GM21825 (cell line): ENCODE measurements around the gene CNOT6.

ENCODE experiments used
- ATAC-seq: cut with Tn5 transposase; IDR thresholded peaks from one replicate; pipeline ENCODE4 v1.9.1; 2021; ENCODE audit warnings: mild to moderate bottlenecking, moderate library complexity; ENCODE audit not compliant: unreplicated experiment

Gene CNOT6

DNA sequence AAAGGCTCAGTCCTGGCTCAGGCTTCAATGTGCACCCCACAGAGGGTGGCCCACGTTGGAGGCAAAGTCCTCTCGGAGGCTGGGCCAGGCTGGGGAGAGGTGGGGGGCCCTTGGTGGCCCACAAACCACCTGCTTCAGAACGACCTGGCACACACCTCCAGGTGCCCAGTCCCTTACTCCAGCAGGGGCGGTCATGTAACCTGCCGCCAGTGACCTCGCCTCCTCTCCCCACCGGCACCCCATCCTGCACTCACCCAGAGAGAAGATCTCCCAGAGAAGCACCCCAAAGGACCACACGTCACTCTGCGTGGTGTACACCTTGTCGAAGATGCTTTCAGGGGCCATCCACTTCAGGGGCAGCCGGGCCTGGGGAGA lies 119.6 kb downstream of the CNOT6 start:
- ATAC-seq = no peak

DNA sequence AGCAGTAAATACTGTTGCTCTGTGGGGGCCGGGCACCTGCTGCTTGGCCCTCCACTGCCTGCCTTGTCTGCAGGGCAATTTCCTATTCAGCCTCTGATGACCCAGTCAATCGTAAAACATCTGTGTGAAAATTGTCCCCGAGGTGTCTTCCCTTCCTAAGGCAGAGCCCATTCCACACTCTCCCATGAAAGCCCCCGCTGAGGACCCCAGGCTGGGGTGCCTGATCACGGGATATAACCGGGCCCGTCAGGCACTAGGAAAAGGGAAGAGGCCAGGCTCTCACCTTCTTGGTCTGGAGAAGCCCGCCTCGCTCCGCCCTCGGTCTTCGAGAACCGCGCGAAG lies 124.3 kb downstream of the CNOT6 start:
- ATAC-seq = no peak

DNA sequence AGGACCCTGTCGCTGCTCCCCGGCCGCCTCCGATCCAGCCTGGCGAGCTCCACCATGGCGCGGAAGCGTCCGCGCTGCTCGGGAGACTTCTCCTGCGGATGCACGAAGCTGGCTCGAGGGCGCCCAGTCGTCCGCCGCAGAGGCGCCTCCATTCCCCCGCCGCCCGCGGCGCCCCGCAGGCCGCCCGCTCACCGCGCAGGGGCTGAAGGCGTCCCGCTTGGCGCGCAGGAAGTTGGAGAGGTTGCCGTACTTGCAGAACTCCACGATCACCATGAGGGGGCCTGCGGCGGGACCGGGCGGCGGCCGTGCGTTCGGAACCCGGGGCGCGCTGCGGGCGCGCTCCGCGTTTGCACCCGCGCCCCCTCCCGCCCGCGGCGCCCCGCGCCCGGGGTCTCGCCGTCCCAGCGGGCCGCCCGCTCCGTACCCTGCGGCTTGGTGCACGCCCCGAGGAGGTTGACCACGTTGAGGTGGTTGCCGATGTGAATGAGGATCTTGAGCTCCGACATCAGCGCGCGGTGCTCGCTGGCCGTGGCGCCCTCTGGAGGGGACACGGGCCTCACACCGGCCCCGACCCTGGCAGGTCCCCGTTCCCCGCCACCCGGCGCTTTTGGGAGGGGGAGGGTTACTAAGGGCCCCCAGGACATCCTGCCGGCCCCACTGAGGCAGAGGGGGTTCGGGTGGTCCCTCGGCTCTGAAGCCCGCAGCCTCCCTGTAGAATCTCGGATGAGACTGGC lies 124.8 kb downstream of the CNOT6 start:
- ATAC-seq = no peak

DNA sequence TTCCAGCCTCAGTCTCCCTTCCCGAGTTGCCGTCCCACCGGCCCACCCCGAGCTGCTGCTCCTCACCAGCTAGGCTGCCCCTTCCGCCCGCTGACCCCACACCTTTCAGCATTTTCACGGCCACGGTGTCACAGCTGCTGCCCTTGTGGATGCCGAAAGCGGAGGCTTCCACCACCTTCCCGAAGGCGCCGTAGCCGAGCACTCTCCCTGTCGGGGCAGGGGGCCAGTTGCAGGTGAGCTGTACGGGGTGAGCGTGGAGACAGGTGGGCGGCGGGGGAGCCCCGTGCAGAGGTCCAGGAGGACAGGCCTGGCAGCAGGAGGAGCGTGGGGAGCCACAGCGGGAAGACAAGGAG lies 125.4 kb downstream of the CNOT6 start:
- ATAC-seq = no peak

DNA sequence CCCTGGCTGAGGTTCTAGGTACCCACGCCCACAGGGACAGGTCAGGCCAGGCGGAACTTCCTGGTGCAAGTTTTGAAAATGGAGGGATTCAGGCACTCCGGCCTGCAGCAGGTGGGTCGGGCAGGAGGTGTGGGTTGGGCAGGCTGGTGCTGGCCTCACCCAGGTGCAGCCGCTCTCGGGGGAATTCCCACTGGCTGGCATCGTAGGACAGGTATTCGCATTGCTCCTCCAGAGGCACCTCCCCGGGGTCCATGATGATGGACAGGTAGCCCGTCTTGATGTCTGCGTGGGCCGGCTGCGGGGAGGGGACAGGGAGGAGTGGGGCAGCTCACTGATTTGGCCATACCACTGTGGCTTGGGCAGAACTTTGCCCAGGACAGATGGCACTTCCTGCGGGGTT lies 125.8 kb downstream of the CNOT6 start:
- ATAC-seq = no peak

DNA sequence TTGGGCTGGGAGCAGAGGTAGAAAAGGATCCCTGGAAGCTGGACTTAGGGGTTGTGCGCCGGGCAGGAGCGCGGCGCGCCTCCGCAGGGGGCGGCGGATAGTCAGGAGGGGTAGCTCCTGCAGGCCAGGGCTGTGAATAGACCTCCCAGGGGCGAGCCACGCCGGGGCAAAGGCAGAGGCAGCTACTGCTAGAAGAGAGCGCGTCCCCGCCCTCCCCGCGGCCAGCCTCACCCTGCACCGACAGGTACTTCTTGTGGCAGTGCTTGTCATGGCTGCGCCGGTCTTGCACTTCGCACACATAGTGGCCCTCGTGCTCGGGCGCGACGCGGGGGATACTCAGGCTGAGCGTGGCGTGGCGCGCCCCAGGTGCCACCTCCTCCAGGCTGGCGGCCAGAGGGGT lies 127.1 kb downstream of the CNOT6 start:
- no peak for ATAC-seq

DNA sequence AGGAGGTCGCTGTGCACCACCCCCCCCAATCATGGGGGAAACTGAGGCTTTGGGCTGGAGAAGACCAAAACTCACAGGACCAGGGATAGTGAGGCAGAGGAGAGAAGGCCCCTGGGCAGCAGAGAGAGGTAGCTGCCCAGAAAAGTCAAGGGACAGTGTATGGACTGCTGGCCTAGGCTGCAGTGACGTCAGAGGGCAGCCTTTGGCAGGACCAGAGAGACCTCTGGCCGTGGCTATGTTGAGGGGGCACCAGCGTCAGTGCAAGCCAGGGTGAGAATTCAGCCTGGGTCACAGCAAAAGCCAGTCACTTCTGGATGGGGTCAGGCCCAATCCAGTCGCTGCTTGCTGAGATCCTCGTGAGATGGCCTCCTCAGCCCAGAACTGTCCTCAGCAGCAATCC lies 128.7 kb downstream of the CNOT6 start:
- no peak for ATAC-seq

DNA sequence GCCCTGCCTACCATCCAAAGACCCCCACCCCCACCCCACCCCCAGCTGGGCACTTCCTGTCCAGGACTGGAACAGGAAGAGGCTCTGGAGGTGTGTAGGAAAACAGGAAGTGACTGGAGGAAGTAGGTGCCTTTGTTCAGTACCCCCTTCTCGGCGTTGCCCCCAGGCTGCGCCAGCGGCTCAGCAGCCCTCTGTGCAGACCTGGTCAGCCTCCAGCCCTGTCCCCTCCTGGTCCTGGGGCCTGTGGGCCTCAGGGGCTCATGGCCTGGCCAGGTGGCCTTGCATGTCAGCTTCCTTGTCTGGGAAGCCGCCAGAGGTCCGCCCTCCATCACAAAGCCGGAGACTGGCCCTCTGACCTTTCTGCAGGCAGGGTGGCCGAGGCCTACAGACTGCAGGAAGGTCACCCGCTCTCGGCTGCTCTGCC lies 129.2 kb downstream of the CNOT6 start:
- ATAC-seq = no peak

DNA sequence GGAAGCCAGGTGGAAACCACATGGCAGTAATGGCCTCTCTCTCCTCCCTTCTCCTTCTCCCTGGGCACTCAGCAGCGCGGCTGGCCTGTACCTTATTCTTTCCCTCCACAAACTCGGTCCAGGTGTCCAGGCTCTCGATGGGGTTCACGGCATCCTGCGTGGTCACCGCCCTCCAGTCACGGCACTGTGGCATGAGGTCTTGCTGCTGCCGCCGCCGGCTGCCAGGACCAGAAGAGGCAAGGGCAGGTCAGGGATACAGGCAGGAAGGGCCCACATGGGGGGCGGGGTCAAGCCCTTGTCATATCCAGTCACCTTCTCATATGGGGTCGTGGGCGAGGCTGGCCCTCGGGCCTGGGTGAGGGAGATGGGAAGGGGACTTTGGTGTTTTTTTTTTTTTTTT lies 129.7 kb downstream of the CNOT6 start:
- ATAC-seq = no peak

DNA sequence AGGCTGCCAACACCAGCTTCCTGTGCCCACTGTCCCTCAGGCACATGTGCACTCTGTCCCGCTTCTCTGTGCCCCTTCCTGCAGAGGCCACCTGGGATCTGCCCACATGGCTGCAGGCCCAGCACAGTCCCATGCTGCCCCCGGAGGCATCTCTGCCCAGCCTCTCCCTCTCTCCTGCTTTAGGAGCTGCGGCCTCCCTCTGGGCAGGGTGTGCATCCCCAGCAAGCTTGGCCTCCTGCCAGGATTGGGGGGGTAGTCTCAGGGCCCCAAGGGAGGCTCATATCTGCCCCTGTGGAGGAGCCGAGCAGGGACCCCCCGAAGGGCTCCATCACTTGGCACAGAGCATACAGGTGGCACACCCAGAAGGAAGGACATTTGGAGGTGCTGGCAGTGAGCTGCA lies 130.4 kb downstream of the CNOT6 start:
- ATAC-seq = no peak

DNA sequence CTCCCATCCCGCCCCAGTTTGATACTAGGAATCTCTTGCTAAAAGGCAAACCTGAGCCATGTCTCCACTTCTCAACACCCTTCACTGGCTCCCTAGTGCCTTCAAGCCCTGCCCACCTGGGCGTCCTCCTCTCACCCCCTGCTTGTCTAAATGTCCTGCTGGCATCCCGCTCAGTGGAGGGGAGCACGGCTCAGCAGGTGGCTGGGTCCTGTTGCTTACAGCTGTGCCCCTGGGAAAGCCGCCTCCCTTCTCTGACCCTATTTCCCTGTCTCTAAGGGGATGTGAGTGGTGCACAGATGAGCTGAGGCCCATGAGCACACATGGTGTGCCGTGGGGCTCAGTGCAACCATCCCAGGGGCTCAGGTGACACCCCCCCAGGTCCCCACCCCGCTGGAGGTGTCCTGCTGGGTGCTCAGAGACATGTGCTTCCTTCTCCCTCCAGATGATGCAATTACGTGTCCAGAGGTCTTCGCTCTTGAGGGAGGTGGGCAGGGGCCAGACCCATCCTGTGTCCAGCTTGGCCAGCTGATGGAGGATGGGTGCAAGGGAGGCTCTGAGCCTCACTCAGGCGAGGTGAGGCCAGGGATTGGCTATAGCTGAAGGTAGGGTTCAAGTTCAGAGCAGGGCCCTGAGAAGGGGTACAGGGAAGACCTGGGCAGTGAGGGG lies 131.1 kb downstream of the CNOT6 start:
- ATAC-seq = no peak

DNA sequence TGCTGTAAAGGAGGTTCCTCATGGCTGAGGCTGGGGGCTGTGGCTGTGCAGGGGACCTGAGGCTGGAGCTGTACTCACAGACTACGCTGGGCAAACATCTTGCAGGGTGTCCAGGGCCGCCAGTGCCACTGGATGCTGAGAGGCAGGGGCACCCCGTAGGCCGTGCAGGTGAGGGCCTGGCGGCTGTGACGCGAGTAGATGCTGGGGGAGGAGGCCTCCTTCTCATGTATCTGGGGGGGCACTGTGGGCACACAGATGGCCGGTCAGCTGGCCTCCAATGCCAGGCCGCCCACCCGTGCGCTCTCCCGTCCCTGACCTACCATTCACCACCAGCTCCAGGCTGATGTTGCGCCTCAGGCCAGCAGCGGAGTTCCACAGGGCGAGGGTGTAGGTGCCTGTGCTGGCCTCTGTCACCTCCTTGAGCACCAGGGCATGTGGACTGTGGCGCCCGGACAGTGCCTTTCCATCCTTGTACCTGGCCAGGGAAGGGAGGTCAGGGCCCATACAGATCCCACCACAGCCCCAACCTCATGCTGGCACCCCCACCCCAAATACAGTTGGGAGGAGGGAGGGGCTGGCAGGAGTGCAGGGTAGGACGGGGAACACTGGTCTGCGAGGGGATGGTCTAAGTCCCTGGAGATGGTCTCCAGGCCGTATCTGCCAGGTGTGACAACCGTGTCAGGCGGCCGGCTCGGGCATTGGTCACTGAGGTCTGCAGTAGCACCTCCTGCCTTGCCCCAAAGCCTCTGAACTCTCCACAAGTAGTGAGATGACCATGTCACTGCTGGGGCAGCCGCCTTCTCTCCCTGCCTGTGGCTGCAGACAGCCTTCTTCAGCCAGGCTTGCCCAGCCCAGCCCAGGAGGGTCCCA lies 131.8 kb downstream of the CNOT6 start:
- no peak for ATAC-seq

DNA sequence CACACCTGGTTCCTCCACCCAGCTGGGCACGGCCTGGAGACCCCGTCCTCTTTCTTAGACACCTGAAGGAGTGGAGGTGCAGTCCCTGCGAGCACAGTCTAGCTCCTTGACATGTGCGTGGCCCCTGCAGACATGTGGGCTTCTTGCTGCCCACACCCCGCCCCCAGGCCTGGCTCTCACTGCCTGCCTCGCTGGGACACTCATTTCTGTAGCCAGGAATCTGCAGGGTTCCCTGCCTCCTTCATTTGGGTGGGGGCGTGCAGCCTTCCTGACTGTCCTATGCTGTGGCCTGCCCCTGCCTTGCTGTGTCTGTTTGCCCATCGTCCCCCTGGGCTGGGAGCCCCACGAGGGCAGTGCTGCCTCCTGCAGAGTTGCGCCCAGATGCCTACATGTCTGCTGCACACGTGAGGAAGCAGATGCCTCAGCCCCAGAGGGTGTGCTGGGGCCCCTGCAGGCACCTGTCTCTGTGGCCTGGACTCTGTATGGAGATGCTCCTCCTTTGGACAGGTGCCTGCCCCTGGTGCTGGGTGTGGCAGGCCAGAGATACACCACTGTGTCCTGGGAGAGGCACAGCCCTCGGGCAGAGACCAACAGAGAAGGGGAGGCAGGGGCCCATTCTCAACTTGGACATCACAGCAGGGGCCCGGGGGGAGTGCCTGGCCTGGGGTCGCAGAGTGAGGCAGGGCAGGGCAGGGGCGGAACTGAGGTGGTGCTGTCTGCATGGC lies 132.6 kb downstream of the CNOT6 start:
- no peak for ATAC-seq

DNA sequence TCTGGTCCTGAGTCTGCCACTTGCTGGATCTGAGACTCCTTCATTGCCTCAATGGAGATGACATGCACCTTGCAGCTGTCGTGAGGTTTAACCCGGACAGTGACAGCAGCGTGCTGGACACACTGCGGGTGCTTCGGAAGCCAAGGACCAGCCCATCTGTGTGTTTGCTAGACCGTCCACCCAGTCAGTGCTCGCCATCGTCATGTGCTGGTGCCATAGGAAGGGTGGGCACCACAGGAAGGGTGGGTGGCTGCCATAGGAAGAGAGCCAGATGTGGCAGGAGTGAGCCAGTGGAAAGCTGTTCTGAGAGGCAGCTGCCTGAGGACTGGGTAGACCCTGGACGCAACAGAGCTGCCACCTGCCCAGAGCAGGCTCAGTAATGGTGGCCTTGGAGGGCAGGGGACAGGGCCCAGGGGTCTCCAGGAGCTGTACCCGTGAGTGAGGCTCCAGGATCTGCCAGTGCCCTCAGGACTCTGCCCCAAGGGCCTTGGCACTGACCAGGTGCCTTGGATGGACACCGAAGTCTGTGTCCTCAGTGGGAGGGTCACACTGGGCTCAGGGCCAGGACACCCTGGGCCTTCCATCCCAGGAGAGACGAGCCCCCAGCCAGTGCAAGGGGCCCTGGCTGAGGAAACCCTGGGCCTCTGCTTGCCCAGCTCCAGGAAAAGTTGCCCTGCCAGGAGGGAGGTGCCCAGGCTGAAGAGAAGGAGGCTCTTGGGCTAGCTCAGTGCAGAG lies 133.4 kb downstream of the CNOT6 start:
- ATAC-seq = no peak
